Stimulated activated CD4-positive, alpha-beta T cell treated with anti-CD3 and anti-CD28 coated beads, Interleukin-12 subunit alpha, Interleukin-12 subunit beta, amount 100 ng/mL, for 24 hours (primary cell): ENCODE results near the gene PFKM.
"Not testable (repeated sequence)": the region's sequence is repeated elsewhere in the genome, so short reads cannot be mapped to it uniquely, and the experiment has no call there.

ENCODE experiments used
- DNase-seq, 2 experiments: peaks; one replicate each; pipeline ENCODE4 v3.0.0-alpha.2; 2020; ENCODE audit warnings: low read depth in 2 of 2

Gene PFKM

GRCh38 chr12:48111312-48111693 is 7.9 kb upstream of the PFKM start:
- DNase-seq = not testable (repeated sequence)

DNA sequence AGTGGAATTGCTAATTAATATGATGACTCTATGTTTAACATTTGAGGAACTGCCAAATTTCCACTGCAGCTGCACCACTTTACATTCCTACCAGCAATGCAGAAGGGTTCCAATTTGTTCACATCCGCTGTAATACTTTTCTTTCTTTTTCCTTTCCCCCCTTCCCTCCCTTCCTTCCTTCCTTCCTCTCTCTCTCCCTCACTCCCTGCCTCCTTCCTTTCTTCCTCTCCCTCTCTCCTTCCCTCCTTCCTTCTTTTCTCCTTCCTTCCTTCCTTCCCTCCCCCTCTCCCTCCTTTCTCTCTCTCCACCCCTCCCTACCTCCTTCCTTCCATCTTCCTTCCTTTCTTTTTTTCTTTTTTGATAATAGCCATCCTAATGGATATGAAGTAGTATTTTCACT is 3.2 kb upstream of the PFKM start:
- DNase-seq = no peak

DNA sequence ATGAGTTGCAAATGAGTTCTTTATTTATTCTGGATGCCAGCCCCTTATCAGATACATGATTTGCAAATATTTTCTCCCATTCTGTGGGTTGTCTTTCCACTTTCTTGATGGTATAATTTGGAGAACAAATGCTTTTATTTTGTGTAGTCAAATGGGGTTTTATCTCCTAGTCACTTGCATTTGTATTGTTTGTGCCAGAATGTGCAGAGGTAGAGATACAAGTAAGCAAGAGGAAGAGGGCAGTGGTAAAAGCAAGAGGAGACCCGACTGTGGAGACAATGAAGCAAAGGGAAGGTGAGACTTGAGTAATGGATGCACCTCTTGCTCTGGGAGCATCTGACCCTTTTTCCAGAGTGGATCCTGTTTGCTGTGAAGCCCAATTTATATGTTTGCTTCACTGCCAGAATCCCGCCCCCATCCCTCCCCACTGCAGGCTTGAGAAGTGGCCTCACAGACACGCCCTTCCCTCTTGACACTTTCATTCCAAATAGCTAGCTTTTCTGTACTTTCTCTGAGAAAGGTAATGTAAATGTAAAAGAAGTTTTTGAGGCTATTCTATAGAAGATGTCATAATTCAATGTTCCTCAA is 786 bp upstream of the PFKM start:
- DNase-seq = no peak

DNA sequence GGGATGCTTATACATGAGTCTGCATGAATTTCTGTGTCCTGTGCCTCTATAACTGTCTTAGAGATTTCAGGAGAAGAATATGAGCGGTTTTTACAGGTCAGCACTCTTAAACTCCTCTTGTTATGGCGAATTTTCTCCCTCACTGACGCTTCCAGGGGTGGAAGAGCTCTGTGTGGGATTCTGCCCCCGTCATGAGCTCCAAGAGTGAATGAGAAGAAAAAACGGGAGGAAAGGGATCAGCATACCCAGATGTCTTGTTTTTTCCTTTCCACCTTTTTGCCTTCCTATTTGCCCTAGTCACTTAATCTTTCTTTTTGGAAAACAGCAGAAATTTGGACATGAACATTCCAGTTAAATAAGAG is 651 bp downstream of the PFKM start:
- DNase-seq = no peak

- DNase-seq = no peak
Measured at GRCh38 chr12:48121522-48121921, 2.4 kb downstream of the PFKM start.

- DNase-seq = no peak
Measured at GRCh38 chr12:48122065-48122834, 3.1 kb downstream of the PFKM start.

DNA sequence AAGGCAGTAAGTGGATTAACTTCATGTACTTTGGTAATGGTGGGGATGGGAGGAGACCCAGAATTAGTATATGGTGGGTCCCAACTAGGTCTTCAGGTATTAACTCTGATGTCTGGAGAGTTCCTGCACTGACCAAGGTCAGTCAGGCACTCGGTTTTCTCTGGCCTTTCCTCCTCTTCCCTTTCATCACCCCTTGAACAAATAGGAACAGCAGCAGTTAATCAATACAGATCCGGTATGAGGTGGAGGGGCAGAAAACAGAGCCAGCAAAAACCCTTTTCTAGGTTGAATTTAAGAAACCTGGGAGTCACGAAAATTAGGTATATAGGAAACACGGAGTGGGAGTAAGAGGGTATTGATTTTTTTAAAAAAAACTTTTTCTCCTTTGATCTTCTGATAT is 4.0 kb downstream of the PFKM start:
- no peak for DNase-seq

DNA sequence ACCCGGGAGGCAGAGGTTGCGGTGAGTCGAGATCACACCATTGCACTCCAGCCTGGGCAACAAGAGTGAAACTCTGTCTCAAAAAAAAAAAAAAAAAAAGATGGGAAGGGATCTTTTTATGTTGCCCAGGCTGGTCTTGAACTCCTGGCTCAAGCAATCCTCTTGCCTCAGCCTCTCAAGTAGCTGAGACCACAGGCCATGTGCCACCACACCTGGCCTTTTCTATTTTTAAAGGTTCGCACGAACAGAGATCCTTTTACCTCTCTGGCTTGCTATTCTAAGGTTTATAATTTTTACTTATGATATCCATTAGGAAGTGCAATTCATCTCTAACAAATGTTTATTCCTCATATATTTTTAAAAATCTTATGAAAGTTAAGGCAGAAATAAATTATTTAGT is 6.4 kb downstream of the PFKM start:
- not testable (repeated sequence) for DNase-seq

- DNase-seq = no peak
Measured at GRCh38 chr12:48125985-48126384, 6.8 kb downstream of the PFKM start.

DNA sequence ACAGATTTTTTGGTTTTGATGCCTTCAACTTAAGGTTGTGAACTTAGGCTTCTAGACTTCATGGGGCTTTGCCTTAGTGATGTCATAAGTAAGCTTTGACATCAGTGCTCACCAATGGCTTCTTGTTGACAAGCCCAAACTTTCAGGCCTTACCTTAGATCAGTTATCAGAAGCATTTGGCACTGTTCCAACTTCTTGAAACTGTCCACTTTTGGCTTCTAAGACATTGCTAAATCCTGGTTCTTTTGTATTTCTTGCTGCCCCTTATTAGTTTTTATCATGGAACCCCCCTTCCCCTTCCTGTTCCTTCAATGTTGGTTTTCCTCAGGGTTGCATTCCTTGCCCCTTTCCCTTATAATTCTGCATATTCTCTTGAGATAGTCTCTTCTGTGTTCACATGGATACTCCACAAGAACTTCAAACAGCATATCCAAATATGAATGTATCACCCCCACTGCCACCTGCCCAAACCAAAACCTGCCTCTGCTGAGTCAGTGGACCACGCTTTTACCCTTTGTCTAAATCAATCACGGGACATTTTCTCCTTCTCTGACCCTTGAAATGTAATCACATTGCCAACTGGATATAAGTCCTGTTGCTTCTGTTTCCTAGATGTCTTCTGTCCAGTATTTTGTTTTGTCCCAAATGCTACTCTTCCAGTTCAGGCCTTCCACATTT is 7.9 kb downstream of the PFKM start:
- no peak for DNase-seq

GRCh38 chr12:48128800-48129199 is 9.6 kb downstream of the PFKM start:
- no peak for DNase-seq

DNA sequence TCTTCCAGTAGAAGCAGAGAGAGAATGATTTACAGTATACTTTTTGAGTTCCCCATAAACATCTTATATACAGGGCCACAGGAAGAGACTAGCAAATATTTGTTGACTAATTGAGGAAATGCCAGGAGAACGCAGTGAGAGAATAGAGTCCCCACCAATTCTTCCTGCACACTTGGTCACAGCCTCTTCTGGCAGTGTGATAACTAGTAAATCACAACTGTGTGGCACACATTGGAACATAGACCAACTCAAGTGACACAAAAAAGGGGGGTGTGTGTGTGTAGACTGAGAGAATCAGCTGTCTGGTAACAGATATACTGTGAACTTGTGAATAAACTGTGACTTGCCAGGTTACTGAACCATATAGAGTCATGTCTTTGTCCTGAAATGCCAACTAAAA is 10.2 kb downstream of the PFKM start:
- DNase-seq = no peak

GRCh38 chr12:48131517-48131916 is 12.4 kb downstream of the PFKM start:
- no peak for DNase-seq

- DNase-seq = no peak
Measured at GRCh38 chr12:48132826-48133225, 13.7 kb downstream of the PFKM start.

DNA sequence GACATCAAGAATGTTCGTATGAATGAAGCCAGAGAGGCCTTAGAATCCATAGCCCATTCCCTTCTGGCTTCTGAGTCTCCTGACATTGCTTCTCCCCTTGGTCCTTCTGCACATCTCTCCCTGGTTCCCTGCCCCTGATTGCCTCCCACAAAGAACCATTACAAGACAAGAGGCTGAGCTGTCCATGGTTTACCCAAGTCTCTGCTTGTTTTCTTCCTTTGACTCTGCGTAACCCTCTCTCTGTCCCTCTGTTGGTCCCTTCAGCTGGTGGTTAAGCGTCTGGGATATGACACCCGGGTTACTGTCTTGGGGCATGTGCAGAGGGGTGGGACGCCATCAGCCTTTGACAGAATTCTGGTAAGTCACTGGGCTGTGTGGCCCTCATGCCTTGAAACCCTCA is 15.9 kb downstream of the PFKM start:
- DNase-seq = no peak

- DNase-seq = no peak
Measured at GRCh38 chr12:48142818-48143674, 23.9 kb downstream of the PFKM start.

- no peak for DNase-seq
Measured at GRCh38 chr12:48143898-48144297, 24.7 kb downstream of the PFKM start.

DNA sequence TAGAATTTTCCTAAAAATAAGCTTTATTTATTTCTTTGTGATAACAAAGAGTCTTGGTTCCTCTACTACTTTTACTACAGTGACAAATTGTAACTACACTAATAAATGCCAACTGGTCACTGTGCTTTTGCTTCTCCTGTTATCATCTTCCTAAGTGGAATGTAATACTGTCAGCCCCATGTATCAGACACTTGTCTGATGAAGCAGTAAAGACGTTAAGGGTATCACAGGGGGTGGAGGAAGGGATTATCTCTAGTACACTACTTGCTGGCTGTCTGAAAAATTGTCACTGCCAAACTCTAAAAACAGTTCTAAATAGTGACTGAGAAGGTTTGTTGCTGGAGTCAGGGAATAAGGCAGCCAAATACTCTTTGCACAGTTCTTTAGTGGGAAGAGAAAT is 26.8 kb downstream of the PFKM start:
- DNase-seq = no peak

DNA sequence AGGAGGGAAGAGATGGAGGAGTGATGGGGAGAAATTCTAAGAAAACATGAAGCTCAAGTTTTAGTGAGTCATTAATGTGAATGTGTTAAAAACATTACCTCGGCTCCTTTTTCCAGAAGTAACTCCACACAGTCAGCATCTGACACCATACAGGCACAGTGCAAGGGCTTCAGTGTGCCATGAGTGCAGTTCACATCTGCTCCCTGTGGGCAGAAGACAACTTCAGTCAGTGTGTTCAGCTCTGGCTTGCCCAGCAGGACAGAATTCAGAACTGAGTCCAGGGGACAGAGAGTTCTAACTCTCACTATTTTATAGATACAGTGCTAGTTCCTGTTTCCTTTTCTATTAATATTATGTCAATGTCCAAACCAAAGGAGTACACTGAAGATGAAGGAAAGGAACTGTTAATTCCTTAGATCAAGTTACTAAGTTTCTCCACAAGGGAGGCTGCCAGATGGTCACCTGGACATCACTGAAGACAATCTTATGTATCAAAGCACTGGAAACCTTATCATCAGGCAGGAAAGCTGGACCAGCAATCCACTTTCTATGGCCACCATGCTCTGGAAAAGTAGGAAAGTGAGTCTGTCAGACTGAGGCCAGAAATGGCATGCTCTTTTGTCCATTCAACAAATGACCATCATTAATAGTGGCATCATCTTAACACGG is 32.1 kb downstream of the PFKM start:
- no peak for DNase-seq

DNA sequence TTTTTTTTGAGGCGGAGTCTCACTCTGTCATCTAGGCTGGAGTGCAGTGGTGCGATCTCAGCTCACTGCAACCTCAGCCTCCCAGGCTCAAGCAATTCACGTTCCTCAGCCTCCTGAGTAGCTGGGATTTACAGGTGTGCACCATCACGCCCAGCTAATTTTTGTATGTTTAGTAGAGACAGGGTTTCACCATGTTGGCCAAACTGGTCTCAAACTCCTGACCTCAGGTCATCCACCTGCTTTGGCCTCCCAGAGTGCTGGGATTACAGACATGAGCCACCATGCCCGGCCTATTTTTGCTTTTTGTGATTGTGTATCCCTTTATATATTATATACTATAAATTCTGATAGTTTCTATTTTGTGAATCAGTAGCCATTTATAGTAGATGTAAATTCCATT is 36.6 kb downstream of the PFKM start:
- DNase-seq = not testable (repeated sequence)

GRCh38 chr12:48156652-48157017 is 37.5 kb downstream of the PFKM start:
- no peak for DNase-seq
